Endothelial cell of umbilical vein (primary cell): Measurements from ENCODE around the gene TIMMDC1. TPM values are rescaled to one million over a fixed set of nuclear protein-coding genes. Genes with fewer than 3 reads are reported as not detected.

Source experiments
- BruUV-seq: library from RNA; stranded (reverse); fragments of 400-500 nt; replicated peaks from 2 replicates; lab custom pipeline; 2021; lab: Mats Ljungman, UMichigan
- CTCF ChIA-PET: fragments of 300-600, 350-600 bp; sonication (Branson Sonifier 250); formaldehyde crosslinking; loops from one replicate; lab custom pipeline; 2021; ENCODE audit warnings: antibody characterized with exemption, inconsistent platforms; lab: Charles Lee
- POLR2A ChIA-PET: fragments of 300-600, 350-600 bp; sonication (Branson Sonifier 250); formaldehyde crosslinking; loops from one replicate; lab custom pipeline; 2021; ENCODE audit warnings: antibody characterized with exemption, inconsistent platforms; lab: Charles Lee
- DNase-seq: peaks from one replicate; pipeline ENCODE4 v3.0.0-alpha.2; 2011; ENCODE audit warnings: low read depth, low spot score
- FAIRE-seq: peaks from 2 replicates; lab custom pipeline; 2011; peaks lifted over from hg19 to GRCh38; lab: Jason Lieb, UNC
- H2AFZ ChIP-seq: 2 replicates; pipeline ENCODE4 v1.6.0; 2012; ENCODE audit warnings: low read depth, low read length, control low read depth, inconsistent platforms
- H3K27ac ChIP-seq: 2 replicates; pipeline ENCODE4 v1.5.1; 2011; ENCODE audit warnings: low read depth, mild to moderate bottlenecking, control low read depth, low read length, moderate library complexity; ENCODE audit not compliant: insufficient read depth
- H3K27me3 ChIP-seq, 2 experiments: 2 replicates each; pipeline versions ENCODE4 v1.6.0 to v1.6.1; 2011; ENCODE audit warnings: low read length in 2 of 2, mixed read lengths in 1 of 2; ENCODE audit not compliant: control insufficient read depth in 2 of 2, insufficient read depth in 2 of 2
- H3K36me3 ChIP-seq, 2 experiments: 2 replicates in 1 of 2; 3 replicates in 1 of 2; pipeline ENCODE4 v1.5.1; 2011; ENCODE audit warnings: low read length in 2 of 2, mild to moderate bottlenecking in 1 of 2, moderate library complexity in 1 of 2; ENCODE audit not compliant: control insufficient read depth in 2 of 2, insufficient read depth in 2 of 2; ENCODE audit errors: extremely low read depth in 1 of 2
- H3K4me1 ChIP-seq: 3 replicates; pipeline ENCODE4 v1.5.1; 2011; ENCODE audit warnings: mild to moderate bottlenecking, low read length; ENCODE audit not compliant: control insufficient read depth, insufficient read depth; ENCODE audit errors: extremely low read depth
- H3K4me2 ChIP-seq: 2 replicates; pipeline ENCODE4 v1.6.1; 2011; ENCODE audit warnings: low read length, control low read depth, mixed read lengths; ENCODE audit not compliant: insufficient read depth
- H3K4me3 ChIP-seq, 3 experiments: fragments of 200-600 bp in 1 of 3; sonication (generic), shearing (Covaris generic) in 1 of 3; replicated peaks in 1 of 3; 2 replicates each; pipeline ENCODE4 v1.5.1; 2011 to 2016; ENCODE audit warnings: control low read depth in 3 of 3, low read length in 3 of 3, mild to moderate bottlenecking in 2 of 3, inconsistent platforms in 1 of 3, low read depth in 1 of 3, moderate library complexity in 1 of 3; ENCODE audit not compliant: insufficient read depth in 1 of 3
- H3K79me2 ChIP-seq: 2 replicates; pipeline ENCODE4 v1.6.0; 2012; ENCODE audit warnings: low read length, inconsistent platforms; ENCODE audit not compliant: control insufficient read depth, insufficient read depth
- H3K9ac ChIP-seq: replicated peaks from 2 replicates; pipeline ENCODE3; 2011; ENCODE audit warnings: low read length, control low read depth; ENCODE audit not compliant: insufficient read depth; ENCODE audit errors: extremely low read depth
- H3K9me1 ChIP-seq: replicated peaks from 3 replicates; pipeline ENCODE4 v1.6.0; 2011; ENCODE audit warnings: mild to moderate bottlenecking, low read length; ENCODE audit not compliant: control insufficient read depth, insufficient read depth; ENCODE audit errors: extremely low read depth
- H3K9me3 ChIP-seq: replicated peaks from 2 replicates; pipeline ENCODE4 v1.5.1; 2012; ENCODE audit warnings: low read length, inconsistent platforms; ENCODE audit not compliant: control insufficient read depth, insufficient read depth
- H4K20me1 ChIP-seq: replicated peaks from 2 replicates; pipeline ENCODE3; 2011; ENCODE audit warnings: mild to moderate bottlenecking, low read length; ENCODE audit not compliant: control insufficient read depth, insufficient read depth; ENCODE audit errors: extremely low read depth
- CTCF ChIP-seq, 2 donors: IDR thresholded peaks; 1 replicate in 1 of 2; 2 replicates in 1 of 2; pipeline ENCODE4 v1.5.1; 2011; ENCODE audit warnings: low read length in 2 of 2, mild to moderate bottlenecking in 2 of 2, moderate library complexity in 2 of 2, control low read depth in 1 of 2, inconsistent platforms in 1 of 2, low read depth in 1 of 2; ENCODE audit not compliant: insufficient read depth in 1 of 2; ENCODE audit errors: extremely low read depth in 1 of 2
- EZH2 ChIP-seq: IDR thresholded peaks from 2 replicates; pipeline ENCODE4 v1.6.1; 2012; ENCODE audit warnings: borderline replicate concordance, low read depth, mild to moderate bottlenecking, moderate library complexity, low read length, inconsistent platforms; ENCODE audit not compliant: severe bottlenecking
- FOS ChIP-seq: IDR thresholded peaks from 2 replicates; pipeline ENCODE4 v1.6.1; 2011; ENCODE audit warnings: mild to moderate bottlenecking, low read length, moderate library complexity, borderline replicate concordance; ENCODE audit not compliant: insufficient read depth
- GATA2 ChIP-seq: IDR thresholded peaks from 2 replicates; pipeline ENCODE4 v1.7.0; 2011; ENCODE audit warnings: low read depth, mild to moderate bottlenecking, moderate library complexity, mixed read lengths, low read length; ENCODE audit not compliant: insufficient read length, insufficient read depth
- JUN ChIP-seq: IDR thresholded peaks from 2 replicates; pipeline ENCODE4 v1.6.1; 2011; ENCODE audit warnings: borderline replicate concordance, low read depth; ENCODE audit not compliant: insufficient read length, insufficient read depth
- MAX ChIP-seq: IDR thresholded peaks from 2 replicates; pipeline ENCODE4 v1.6.1; 2011; ENCODE audit not compliant: insufficient read depth, insufficient read length
- MYC ChIP-seq: IDR thresholded peaks from one replicate; pipeline ENCODE4 v1.6.1; 2011; ENCODE audit warnings: mild to moderate bottlenecking, low read depth, low read length
- POLR2A ChIP-seq: IDR thresholded peaks from 2 replicates; pipeline ENCODE4 v1.6.1; 2012; ENCODE audit warnings: low read depth, mild to moderate bottlenecking, control low read depth, low read length
- POLR2AphosphoS5 ChIP-seq: IDR thresholded peaks from 2 replicates; pipeline ENCODE4 v1.6.1; 2012; ENCODE audit warnings: low read depth, mild to moderate bottlenecking, control low read depth, low read length, moderate library complexity; ENCODE audit not compliant: insufficient read depth
- dilution Hi-C: fragments of 300-500 bp; cut with MboI; formaldehyde crosslinking; loops from one replicate; pipeline ENCODE4 v1.15.0; 2019; ENCODE audit warnings: low sequenced_read_pairs; ENCODE audit not compliant: extremely low pct_ligation_motif_present
- intact Hi-C: fragments of 100-400 bp; cut with micrococcal nuclease; formaldehyde crosslinking; loops from one replicate; pipeline ENCODE4 v1.10.0; 2022
- polyA plus RNA-seq, 4 experiments: library from polyadenylated mRNA; depleted of rRNA in 3 of 4; stranded (reverse) in 3 of 4; unstranded in 1 of 4; fragments of >200 nt; gene quantifications; 2 replicates each; pipeline versions ENCODE4 v1.2.1 to v1.2.3, GENCODE V29; 2011 to 2012; ENCODE audit warnings: missing spikeins in 1 of 4
- total RNA-seq: library from RNA; stranded (reverse); gene quantifications from 2 replicates; pipeline ENCODE4 v1.2.3, GENCODE V29; 2021

Gene TIMMDC1
- total and polyA plus RNA-seq, 2 donors (not counting 3 experiments of a cell fraction or from before 2014, with no cell fraction given) = 49.2 to 76.2 TPM

- Histone ChIP-seq H3K4me1 (no peaks in the 10 kb centered on the region), H3K4me2 (no peak overlapping the region), H3K4me3 (no peak overlapping the region), H3K36me3 (peaks cover 3 to 12% of the 10 kb centered on the region in 2 experiments), H3K79me2 (no peaks in the 10 kb centered on the region), H3K27ac (no peak overlapping the region), H3K9me1 (no peaks in the 10 kb centered on the region), H3K9ac (no peak overlapping the region), H4K20me1 (no peaks in the 10 kb centered on the region), H3K9me3 (no peaks in the 10 kb centered on the region), H3K27me3 (no peaks in the 10 kb centered on the region), H2AFZ (no peak overlapping the region)
- intact Hi-C loops = no loop called here
- ChIA-PET CTCF (interaction anchor here (1.0 to 2.3 kb wide), 4 partner anchors 11 to 192 kb away, joined by 3 to 9 read pairs (median 6); no protein-coding TSS in a partner anchor), POLR2A (no interaction called here)
- FAIRE-seq (no peak), DNase-seq (no peak)
- BruUV-seq = no TSS peak
- dilution Hi-C loops = no loop called here
- no peak for TF ChIP-seq JUN
- TF ChIP-seq FOS = no peak
- no peak for TF ChIP-seq EZH2
- TF ChIP-seq MAX = no peak
- TF ChIP-seq POLR2AphosphoS5 = no peak
- no peak for TF ChIP-seq MYC
- no peak for TF ChIP-seq GATA2
- no peak for TF ChIP-seq CTCF (IDR thresholded peaks at IDR 0.05; ENCODE audit: extremely low read depth in 1 of 2, insufficient read depth in 1 of 2, low read depth in 1 of 2, low read length in 2 of 2)
- no peak for TF ChIP-seq POLR2A
These were observed 8.2 kb upstream of the TIMMDC1 start for GRCh38 chr3:119490153-119490552.
